Parathyroid adenoma (tissue), 2 donors: ENCODE data around the gene C6orf52.

ENCODE experiments used
- H2AFZ ChIP-seq: fragments of 300-600 bp; sonication (generic); one replicate; pipeline ENCODE4 v1.7.0; 2017; ENCODE audit warnings: antibody characterized with exemption, mild to moderate bottlenecking
- H3K27ac ChIP-seq: fragments of 300-600 bp; sonication (generic); one replicate; pipeline ENCODE4 v1.7.0; 2017
- H3K27me3 ChIP-seq: fragments of 300-600 bp; sonication (generic); one replicate; pipeline ENCODE4 v1.7.0; 2017; ENCODE audit warnings: low read length; ENCODE audit not compliant: control insufficient read depth, insufficient read depth
- H3K36me3 ChIP-seq: fragments of 300-600 bp; sonication (generic); one replicate; pipeline ENCODE4 v1.7.0; 2017; ENCODE audit warnings: low read length; ENCODE audit not compliant: control insufficient read depth, insufficient read depth
- H3K4me1 ChIP-seq: fragments of 300-600 bp; sonication (generic); one replicate; pipeline ENCODE4 v1.7.0; 2017; ENCODE audit warnings: control low read depth
- H3K4me2 ChIP-seq: fragments of 300-600 bp; sonication (generic); one replicate; pipeline ENCODE4 v1.7.0; 2017; ENCODE audit warnings: low read length
- H3K4me3 ChIP-seq: fragments of 300-600 bp; sonication (generic); one replicate; pipeline ENCODE4 v1.7.0; 2017; ENCODE audit warnings: low read depth, low read length
- H3K79me2 ChIP-seq: fragments of 300-600 bp; sonication (generic); one replicate; pipeline ENCODE4 v1.7.0; 2017; ENCODE audit warnings: control low read depth
- H3K9ac ChIP-seq: fragments of 300-600 bp; sonication (generic); one replicate; pipeline ENCODE4 v1.7.0; 2017; ENCODE audit warnings: mild to moderate bottlenecking
- H3K9me3 ChIP-seq: fragments of 300-600 bp; sonication (generic); one replicate; pipeline ENCODE4 v1.7.0; 2017; ENCODE audit warnings: low read length; ENCODE audit not compliant: control insufficient read depth
- TF ChIP-seq, protein P1 (sequence below): fragments of 300-600 bp; sonication (generic); IDR thresholded peaks from one replicate; pipeline ENCODE4 v1.7.0; 2017; ENCODE audit warnings: antibody characterized with exemption, mild to moderate bottlenecking
- donor health status: primary hyperparathyroidism.

C6orf52 gene

DNA sequence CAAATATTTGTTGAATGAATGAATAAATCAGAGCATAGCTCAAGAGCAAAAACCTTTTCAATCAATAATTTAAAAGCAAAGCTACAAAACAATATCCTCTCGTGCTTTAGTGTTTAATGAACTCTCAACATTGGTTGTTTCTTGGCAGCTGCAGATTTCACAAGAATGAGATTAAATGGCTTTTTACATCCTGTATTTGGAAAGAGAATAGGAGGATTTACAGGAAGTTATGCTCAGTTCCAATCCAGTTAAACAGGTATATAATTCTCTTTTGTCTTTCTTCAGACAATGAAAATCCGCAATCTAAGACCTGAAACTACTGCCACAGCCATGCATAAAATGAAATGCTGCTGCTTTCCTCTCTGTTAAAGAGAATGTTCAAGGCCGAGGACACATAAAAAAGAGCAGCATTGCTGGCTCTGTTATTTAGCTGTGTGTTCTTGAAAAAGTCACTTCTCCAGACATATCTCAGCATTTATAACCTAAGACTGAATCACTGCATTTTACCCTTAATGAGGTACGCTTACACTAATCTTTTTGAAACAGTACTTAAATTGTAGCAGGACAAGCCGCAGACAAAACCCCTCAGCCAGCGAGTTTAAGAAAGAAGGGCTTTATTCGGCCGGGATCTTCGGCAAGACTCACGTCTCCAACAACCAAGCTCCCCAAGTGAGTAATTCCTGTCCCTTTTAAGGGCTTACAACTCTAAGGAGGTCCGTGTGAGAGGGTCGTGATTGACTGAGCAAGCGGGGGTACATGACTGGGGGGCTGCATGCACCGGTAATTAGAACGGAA is 3.6 kb downstream of the C6orf52 start:
- H3K27me3 ChIP-seq = no peaks in the 10 kb centered on the region

DNA sequence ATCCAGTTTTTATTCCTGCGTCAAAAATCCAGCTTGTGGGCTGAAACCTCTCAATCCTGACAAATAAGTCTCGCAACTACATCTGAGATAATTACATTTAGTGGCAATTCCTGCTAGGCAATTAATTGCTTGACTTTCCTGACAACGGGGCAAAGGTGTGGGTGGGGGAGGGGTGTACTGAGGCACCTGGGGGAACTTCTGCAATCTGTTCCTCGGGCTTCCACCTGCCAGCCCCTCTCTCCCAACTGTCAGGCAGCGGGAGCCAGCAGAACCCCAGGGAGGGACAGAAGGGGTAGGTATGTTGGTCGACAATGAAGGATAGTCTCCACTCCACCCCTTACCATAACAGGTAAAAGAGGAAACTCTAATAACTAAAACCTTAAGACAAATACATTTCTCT is 6.8 kb downstream of the C6orf52 start:
- Histone ChIP-seq H3K9me3 (no peaks in the 10 kb centered on the region), H3K79me2 (no peaks in the 10 kb centered on the region), H3K4me2 (no peak overlapping the region), H3K9ac (no peak overlapping the region), H3K4me3 (no peak overlapping the region), H3K27me3 (no peaks in the 10 kb centered on the region), H3K36me3 (no peaks in the 10 kb centered on the region), H3K27ac (no peak overlapping the region), H3K4me1 (no peaks in the 10 kb centered on the region), H2AFZ (no peak overlapping the region)
- TF ChIP-seq, protein P1, sequence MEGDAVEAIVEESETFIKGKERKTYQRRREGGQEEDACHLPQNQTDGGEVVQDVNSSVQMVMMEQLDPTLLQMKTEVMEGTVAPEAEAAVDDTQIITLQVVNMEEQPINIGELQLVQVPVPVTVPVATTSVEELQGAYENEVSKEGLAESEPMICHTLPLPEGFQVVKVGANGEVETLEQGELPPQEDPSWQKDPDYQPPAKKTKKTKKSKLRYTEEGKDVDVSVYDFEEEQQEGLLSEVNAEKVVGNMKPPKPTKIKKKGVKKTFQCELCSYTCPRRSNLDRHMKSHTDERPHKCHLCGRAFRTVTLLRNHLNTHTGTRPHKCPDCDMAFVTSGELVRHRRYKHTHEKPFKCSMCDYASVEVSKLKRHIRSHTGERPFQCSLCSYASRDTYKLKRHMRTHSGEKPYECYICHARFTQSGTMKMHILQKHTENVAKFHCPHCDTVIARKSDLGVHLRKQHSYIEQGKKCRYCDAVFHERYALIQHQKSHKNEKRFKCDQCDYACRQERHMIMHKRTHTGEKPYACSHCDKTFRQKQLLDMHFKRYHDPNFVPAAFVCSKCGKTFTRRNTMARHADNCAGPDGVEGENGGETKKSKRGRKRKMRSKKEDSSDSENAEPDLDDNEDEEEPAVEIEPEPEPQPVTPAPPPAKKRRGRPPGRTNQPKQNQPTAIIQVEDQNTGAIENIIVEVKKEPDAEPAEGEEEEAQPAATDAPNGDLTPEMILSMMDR = no peak

More for the DNA sequence above, 3.6 kb downstream of the C6orf52 start:
- Histone ChIP-seq H3K4me1 (peaks cover 8% of the 10 kb centered on the region), H3K4me3 (no peak overlapping the region), H3K79me2 (no peaks in the 10 kb centered on the region), H3K36me3 (no peaks in the 10 kb centered on the region), H3K9ac (no peak overlapping the region), H3K4me2 (no peak overlapping the region), H3K27ac (no peak overlapping the region), H2AFZ (no peak overlapping the region), H3K9me3 (no peaks in the 10 kb centered on the region)
- TF ChIP-seq, protein P1 = no peak

DNA sequence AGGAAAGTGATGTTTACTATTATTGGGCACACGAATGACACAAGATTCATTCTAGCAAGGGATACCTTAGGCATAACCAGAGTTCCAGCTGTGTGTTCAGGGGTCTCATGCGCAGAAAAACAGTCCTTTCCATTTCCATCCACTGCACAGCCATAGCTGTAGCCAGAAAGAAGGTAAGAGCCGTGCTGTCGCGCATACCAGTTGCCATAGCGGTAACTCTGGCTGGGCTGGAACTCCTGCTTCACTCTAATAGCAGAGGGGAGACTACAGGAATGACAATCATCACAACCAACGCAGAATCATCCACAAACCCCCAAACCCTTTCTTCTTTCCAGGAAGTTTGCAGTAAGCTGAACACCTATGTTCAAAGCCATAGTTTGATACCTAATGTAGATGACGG is 7.5 kb downstream of the C6orf52 start:
- Histone ChIP-seq H3K79me2 (no peaks in the 10 kb centered on the region), H3K4me1 (no peaks in the 10 kb centered on the region), H3K27me3 (no peaks in the 10 kb centered on the region), H3K4me3 (no peak overlapping the region), H3K9me3 (no peaks in the 10 kb centered on the region), H3K4me2 (no peak overlapping the region), H3K27ac (no peak overlapping the region), H2AFZ (no peak overlapping the region), H3K9ac (no peak overlapping the region), H3K36me3 (no peaks in the 10 kb centered on the region)
- TF ChIP-seq, protein P1 = no peak

DNA sequence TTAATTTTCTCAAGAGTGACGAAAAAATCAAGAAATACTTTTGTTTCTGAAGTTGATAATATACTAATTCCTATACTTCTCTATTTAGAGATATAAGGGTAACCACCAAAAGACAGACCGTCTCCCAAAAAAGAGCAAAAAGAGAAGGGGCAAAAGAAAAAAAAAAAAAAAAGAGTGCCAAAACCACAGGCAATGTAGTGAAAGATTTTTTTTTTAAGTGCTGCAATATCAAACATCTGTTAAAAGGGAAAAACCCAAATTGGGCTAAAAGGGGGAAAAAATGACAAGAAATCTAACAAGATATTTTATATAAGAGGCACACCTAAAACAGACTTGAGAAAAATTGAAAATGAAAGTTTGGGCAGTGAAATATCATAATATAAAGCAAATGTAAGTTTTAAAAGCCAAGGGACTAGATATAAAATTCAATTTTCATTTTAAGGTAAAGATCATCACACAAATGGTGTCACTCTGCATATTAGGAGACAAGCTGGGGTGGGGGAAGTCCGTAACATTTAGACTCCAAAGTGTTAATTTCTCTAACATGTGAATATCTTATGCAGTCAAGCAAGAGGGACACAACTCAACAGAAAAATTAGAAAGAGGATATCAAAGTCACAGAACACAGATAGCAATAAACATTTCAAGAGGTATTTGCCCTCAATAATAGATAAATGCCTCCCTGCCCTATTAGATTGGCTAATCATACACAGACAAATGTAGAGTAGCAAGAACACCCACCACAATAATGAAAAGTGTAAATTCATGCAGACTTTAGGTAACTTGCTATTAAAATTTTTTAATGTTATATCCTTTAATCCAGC is 9.1 kb downstream of the C6orf52 start:
- Histone ChIP-seq H3K9ac (no peak overlapping the region), H2AFZ (no peak overlapping the region), H3K36me3 (no peaks in the 10 kb centered on the region), H3K79me2 (no peaks in the 10 kb centered on the region), H3K27me3 (no peaks in the 10 kb centered on the region), H3K27ac (no peak overlapping the region), H3K4me3 (no peak overlapping the region), H3K4me1 (no peaks in the 10 kb centered on the region), H3K4me2 (no peak overlapping the region), H3K9me3 (no peaks in the 10 kb centered on the region)
- TF ChIP-seq, protein P1 = no peak
